Ishikawa (cell line): ENCODE data around the gene SOBP.

Experiments used
- CEBPB ChIP-seq: IDR thresholded peaks from 2 replicates; pipeline ENCODE4 v1.6.1; 2012
- CREB1 ChIP-seq: IDR thresholded peaks from 2 replicates; pipeline ENCODE4 v1.6.1; 2012; ENCODE audit warnings: low read depth
- EGR1 ChIP-seq: IDR thresholded peaks from 2 replicates; pipeline ENCODE4 v1.6.1; 2012
- EP300 ChIP-seq: IDR thresholded peaks from 2 replicates; pipeline ENCODE4 v1.6.1; 2012; ENCODE audit warnings: borderline replicate concordance
- FOXM1 ChIP-seq: IDR thresholded peaks from 2 replicates; pipeline ENCODE4 v1.6.1; 2012; ENCODE audit warnings: low read depth, borderline replicate concordance
- NFIC ChIP-seq: IDR thresholded peaks from 2 replicates; pipeline ENCODE4 v1.6.1; 2012
- RAD21 ChIP-seq: IDR thresholded peaks from 2 replicates; pipeline ENCODE4 v1.6.1; 2012; ENCODE audit warnings: low read depth
- TAF1 ChIP-seq: IDR thresholded peaks from 2 replicates; pipeline ENCODE4 v1.6.1; 2012; ENCODE audit warnings: low read depth, mild to moderate bottlenecking
- TCF12 ChIP-seq: IDR thresholded peaks from 2 replicates; pipeline ENCODE4 v1.6.1; 2012; ENCODE audit warnings: low read depth
- TEAD4 ChIP-seq: IDR thresholded peaks from 2 replicates; pipeline ENCODE4 v1.6.1; 2012
- YY1 ChIP-seq: IDR thresholded peaks from 2 replicates; pipeline ENCODE4 v1.6.1; 2012; ENCODE audit warnings: low read depth
- ZBTB7A ChIP-seq: IDR thresholded peaks from 2 replicates; pipeline ENCODE4 v1.6.1; 2012; ENCODE audit warnings: low read depth
- TF ChIP-seq, protein P1 (sequence below): IDR thresholded peaks from 2 replicates; pipeline ENCODE4 v1.6.1; 2012; ENCODE audit warnings: low read depth, mild to moderate bottlenecking
- TF ChIP-seq, protein P2 (sequence below): IDR thresholded peaks from 2 replicates; pipeline ENCODE4 v1.6.1; 2012
- TF ChIP-seq, protein P3 (sequence below): IDR thresholded peaks from 2 replicates; pipeline ENCODE4 v1.6.1; 2012

SOBP gene

DNA sequence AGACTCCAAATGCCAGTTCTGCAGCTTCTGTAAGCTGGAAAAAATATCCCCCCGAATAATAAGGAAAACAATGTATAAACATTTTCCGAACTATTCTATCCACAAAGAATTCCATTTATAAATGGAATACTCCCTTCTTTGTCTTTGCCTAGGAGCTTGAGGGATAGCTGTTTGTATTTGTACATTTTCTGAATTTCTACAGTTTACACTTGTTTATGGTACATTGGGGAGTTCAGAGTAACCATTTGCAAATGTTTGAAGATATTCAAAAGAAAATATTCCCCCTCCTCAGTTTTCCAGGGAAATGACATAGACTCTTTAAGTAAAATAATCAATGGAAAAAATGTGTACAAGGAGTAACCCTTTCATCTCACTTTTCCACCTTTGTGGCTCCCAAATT is 149.6 kb downstream of the SOBP start:
- TF ChIP-seq TEAD4 (no peak), NFIC (no peak), CREB1 (no peak), CEBPB (no peak), TAF1 (no peak), RAD21 (no peak), ZBTB7A (no peak), TCF12 (no peak), EP300 (no peak), FOXM1 (no peak), YY1 (no peak), EGR1 (no peak)
- TF ChIP-seq, protein P1, sequence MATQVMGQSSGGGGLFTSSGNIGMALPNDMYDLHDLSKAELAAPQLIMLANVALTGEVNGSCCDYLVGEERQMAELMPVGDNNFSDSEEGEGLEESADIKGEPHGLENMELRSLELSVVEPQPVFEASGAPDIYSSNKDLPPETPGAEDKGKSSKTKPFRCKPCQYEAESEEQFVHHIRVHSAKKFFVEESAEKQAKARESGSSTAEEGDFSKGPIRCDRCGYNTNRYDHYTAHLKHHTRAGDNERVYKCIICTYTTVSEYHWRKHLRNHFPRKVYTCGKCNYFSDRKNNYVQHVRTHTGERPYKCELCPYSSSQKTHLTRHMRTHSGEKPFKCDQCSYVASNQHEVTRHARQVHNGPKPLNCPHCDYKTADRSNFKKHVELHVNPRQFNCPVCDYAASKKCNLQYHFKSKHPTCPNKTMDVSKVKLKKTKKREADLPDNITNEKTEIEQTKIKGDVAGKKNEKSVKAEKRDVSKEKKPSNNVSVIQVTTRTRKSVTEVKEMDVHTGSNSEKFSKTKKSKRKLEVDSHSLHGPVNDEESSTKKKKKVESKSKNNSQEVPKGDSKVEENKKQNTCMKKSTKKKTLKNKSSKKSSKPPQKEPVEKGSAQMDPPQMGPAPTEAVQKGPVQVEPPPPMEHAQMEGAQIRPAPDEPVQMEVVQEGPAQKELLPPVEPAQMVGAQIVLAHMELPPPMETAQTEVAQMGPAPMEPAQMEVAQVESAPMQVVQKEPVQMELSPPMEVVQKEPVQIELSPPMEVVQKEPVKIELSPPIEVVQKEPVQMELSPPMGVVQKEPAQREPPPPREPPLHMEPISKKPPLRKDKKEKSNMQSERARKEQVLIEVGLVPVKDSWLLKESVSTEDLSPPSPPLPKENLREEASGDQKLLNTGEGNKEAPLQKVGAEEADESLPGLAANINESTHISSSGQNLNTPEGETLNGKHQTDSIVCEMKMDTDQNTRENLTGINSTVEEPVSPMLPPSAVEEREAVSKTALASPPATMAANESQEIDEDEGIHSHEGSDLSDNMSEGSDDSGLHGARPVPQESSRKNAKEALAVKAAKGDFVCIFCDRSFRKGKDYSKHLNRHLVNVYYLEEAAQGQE = no peak
- TF ChIP-seq, protein P2, sequence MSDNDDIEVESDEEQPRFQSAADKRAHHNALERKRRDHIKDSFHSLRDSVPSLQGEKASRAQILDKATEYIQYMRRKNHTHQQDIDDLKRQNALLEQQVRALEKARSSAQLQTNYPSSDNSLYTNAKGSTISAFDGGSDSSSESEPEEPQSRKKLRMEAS = no peak
- TF ChIP-seq, protein P3, sequence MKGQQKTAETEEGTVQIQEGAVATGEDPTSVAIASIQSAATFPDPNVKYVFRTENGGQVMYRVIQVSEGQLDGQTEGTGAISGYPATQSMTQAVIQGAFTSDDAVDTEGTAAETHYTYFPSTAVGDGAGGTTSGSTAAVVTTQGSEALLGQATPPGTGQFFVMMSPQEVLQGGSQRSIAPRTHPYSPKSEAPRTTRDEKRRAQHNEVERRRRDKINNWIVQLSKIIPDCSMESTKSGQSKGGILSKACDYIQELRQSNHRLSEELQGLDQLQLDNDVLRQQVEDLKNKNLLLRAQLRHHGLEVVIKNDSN = no peak

DNA sequence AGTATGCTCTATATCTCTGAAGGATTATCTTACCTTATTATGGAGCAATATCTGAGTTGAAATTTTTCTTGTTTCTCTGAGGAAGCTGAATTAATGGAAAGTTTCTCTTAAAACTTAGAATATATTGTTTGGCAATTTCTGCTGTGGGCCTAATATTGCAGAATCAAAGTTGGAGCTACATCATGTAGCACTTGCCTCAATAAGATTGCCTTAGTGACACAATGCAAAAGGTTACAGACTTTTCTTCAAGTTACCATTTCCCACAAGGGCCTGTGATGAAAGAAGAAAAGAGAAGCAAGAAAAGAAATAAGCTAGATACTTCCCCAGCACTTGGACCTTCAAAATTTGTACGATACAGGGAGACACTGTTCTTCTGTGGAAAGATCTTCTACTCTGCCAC is 151.2 kb downstream of the SOBP start:
- TF ChIP-seq, protein P1 = no peak
- TF ChIP-seq EP300 (no peak), FOXM1 (no peak), EGR1 (no peak), TAF1 (no peak), TEAD4 (no peak), YY1 (no peak), CREB1 (no peak), RAD21 (no peak), CEBPB (no peak), NFIC (no peak), ZBTB7A (no peak), TCF12 (no peak)
- TF ChIP-seq, protein P2 = no peak
- TF ChIP-seq, protein P3 = no peak

DNA sequence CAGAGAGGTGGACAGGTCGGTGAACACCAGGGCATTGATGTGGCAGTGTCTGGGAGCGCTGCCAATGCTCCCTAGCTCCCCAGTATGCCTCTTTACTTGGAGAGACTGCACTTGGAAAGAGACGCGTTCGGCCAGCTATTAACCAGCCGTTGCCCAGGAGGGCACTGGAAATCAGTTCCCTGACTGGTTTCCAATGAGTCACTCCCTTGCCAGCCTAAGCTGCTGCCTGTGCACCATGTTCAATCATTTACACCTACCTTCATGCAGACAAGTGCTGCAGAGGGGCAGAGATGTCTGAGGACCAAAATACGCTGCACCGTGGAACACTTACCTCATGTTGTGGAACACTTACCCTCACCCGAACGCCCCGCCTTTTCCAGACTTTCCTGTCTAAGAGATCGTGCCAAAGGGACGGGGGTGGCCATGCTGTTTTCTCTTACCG is 151.6 kb downstream of the SOBP start:
- TF ChIP-seq ZBTB7A (no peak), TEAD4 (no peak), RAD21 (0 out of 2 replicates have a peak, but pooled peaks have one; percentile 10), CREB1 (no peak), NFIC (peak; percentile 50), YY1 (peak; percentile 47; the same call in 1 of the 2 replicates)

DNA sequence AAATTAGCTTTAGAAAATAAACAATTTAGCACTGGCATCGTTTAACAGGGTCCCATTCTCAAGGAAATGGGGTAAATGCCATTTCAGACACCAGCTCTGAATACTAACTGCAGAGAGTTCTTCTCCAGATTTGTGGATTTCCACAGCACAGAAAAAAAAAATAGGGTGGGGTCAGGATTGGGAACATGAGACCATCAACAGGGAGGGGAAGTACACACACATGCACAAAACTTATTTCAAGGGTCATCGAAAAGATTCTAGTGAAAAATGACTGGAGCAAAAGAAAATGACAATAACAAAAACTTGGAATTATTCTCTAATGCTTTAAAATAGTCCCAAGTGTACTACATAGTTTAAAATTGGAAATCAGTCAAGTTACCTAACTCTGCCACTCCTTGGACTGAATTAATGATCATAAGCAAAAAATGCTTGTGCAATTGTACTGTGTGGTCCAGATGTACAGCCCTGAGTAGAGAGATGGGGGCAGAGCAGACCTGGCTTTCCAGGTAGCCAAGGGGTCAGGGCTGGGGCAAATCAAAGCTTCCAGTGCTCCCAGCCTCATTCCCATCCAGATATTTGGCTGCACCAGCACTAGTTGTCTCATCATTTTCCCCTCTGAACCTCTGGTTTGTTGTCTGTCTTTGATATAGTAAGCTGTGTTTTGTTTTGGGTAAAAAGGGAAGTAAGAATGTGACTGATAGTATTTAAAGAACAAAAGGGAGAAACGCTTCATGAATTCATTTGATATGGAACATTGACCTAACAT is 152.4 kb downstream of the SOBP start:
- TF ChIP-seq CEBPB (no peak), CREB1 (no peak), TCF12 (no peak)
- TF ChIP-seq, protein P1 = no peak
- TF ChIP-seq, protein P3 = no peak
